ENCODE measurements around the gene RBM48.
"Not testable (repeated sequence)": the region's sequence is repeated elsewhere in the genome, so short reads cannot be mapped to it uniquely, and the experiment has no call there.

- not testable (repeated sequence) for TF ChIP-seq POLR2AphosphoS5 (IDR thresholded peaks at IDR 0.05); POLR2A (IDR thresholded peaks at IDR 0.05; ENCODE audit: low read depth); EP300 (IDR thresholded peaks at IDR 0.05)
These were observed 49.4 kb upstream of the RBM48 start for GRCh38 chr7:92479146-92479545.
